Activated CD4-positive, alpha-beta memory T cell treated with anti-CD3 and anti-CD28 coated beads for 36 hours (primary cell): Measurements from ENCODE around the gene FECH. TPM values are rescaled to one million over a fixed set of nuclear protein-coding genes. Genes with fewer than 3 reads are reported as not detected.

Experiments
- CTCF ChIA-PET: fragments of 350-600 bp; sonication (Branson Sonifier 250); formaldehyde crosslinking; loops from one replicate; lab custom pipeline; 2021; ENCODE audit warnings: antibody characterized with exemption, inconsistent platforms; lab: Charles Lee
- POLR2A ChIA-PET: fragments of 350-600 bp; sonication (Branson Sonifier 250); formaldehyde crosslinking; loops from one replicate; lab custom pipeline; 2021; ENCODE audit warnings: antibody characterized with exemption; lab: Charles Lee
- DNase-seq: peaks from one replicate; pipeline ENCODE4 v3.0.0-alpha.2; 2020
- H3K27ac Mint-ChIP-seq: one replicate; pipeline ENCODE4 v1.8.0; 2021; ENCODE audit warnings: mixed read lengths
- H3K27me3 Mint-ChIP-seq: one replicate; pipeline ENCODE4 v1.8.0; 2021; ENCODE audit warnings: mixed read lengths
- H3K36me3 Mint-ChIP-seq: one replicate; pipeline ENCODE4 v1.8.0; 2021; ENCODE audit warnings: mixed read lengths
- H3K4me1 Mint-ChIP-seq: one replicate; pipeline ENCODE4 v1.8.0; 2021; ENCODE audit warnings: low read depth, mixed read lengths
- H3K4me3 Mint-ChIP-seq: one replicate; pipeline ENCODE4 v1.8.0; 2021; ENCODE audit warnings: mild to moderate bottlenecking, mixed read lengths
- H3K9me3 Mint-ChIP-seq: one replicate; pipeline ENCODE4 v1.8.0; 2021; ENCODE audit warnings: mixed read lengths
- intact Hi-C: fragments of 100-400 bp; cut with micrococcal nuclease; formaldehyde crosslinking; loops from one replicate; pipeline ENCODE4 v1.15.1; 2023
- total RNA-seq, 2 experiments: library from RNA; stranded (reverse); gene quantifications; one replicate each; pipeline ENCODE4 v1.2.3, GENCODE V29; 2021

FECH gene, protein sequence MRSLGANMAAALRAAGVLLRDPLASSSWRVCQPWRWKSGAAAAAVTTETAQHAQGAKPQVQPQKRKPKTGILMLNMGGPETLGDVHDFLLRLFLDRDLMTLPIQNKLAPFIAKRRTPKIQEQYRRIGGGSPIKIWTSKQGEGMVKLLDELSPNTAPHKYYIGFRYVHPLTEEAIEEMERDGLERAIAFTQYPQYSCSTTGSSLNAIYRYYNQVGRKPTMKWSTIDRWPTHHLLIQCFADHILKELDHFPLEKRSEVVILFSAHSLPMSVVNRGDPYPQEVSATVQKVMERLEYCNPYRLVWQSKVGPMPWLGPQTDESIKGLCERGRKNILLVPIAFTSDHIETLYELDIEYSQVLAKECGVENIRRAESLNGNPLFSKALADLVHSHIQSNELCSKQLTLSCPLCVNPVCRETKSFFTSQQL
- total RNA-seq, result 10 to 100 TPM; 17.5 to 20.2 TPM

DNA sequence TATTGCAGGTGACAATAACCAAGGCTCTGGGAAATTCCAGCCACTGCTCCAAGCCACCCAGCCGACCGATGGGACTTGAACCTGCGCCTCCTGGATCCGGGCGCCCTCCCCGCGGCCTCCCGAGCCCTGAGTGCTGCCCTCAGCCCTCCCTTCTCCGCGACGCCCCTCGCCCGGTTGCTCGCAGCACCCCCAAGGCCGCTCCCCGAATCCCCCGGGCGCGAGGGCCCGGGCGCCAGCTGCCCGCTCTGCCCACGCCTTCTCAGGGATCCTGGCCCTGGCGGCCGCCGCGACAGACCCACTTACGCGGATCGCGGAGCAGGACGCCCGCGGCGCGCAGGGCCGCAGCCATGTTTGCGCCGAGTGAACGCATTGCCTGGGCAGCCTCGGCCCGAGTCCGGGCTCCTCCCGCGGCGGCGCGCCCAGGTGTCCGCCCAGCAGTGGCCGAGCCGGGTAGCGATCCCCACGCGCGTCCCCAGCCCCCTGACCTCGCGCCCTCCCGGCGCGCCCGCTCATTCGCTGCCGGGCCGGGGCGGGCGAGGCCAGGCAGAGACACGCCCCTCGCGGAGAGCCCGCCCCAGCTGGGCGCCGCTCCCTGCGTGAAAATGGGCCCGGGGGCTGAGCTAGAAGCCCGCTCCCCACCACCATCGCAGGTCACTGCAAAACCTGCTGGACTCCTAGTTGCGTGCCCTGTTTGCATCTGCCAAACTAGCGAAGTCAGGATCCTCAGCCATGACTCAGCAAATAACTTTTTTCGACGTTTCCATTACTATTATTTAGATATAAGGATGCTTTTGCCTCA lies at the start of gene FECH:
FECH (minus strand) TSS at position 452 of the 799 bp plus-strand sequence; CDS start at position 370, 82 bp downstream.
- CTCF ChIA-PET, result interaction anchor here (0.7 kb wide), 2 partner anchors 10 to 33 kb away, joined by 3 to 5 read pairs; no protein-coding TSS in a partner anchor
- H3K36me3 Mint-ChIP-seq, result peaks cover 5% of the 10 kb centered on the region
- no peaks in the 10 kb centered on the region for H3K9me3 Mint-ChIP-seq
- peaks cover 14% of the 10 kb centered on the region for H3K4me1 Mint-ChIP-seq
- H3K27me3 Mint-ChIP-seq, result no peaks in the 10 kb centered on the region
- POLR2A ChIA-PET, result no interaction called here
- H3K27ac Mint-ChIP-seq, result peak within 1 kb of the TSS; percentile 45
- peak; percentile 70 for DNase-seq
- peak within 1 kb of the TSS; percentile 82 for H3K4me3 Mint-ChIP-seq
- intact Hi-C loops, result loop anchor here (1.0 kb wide), 2 partner anchors 35 to 44 kb away; partner anchors contain the start of gene NARS1

DNA sequence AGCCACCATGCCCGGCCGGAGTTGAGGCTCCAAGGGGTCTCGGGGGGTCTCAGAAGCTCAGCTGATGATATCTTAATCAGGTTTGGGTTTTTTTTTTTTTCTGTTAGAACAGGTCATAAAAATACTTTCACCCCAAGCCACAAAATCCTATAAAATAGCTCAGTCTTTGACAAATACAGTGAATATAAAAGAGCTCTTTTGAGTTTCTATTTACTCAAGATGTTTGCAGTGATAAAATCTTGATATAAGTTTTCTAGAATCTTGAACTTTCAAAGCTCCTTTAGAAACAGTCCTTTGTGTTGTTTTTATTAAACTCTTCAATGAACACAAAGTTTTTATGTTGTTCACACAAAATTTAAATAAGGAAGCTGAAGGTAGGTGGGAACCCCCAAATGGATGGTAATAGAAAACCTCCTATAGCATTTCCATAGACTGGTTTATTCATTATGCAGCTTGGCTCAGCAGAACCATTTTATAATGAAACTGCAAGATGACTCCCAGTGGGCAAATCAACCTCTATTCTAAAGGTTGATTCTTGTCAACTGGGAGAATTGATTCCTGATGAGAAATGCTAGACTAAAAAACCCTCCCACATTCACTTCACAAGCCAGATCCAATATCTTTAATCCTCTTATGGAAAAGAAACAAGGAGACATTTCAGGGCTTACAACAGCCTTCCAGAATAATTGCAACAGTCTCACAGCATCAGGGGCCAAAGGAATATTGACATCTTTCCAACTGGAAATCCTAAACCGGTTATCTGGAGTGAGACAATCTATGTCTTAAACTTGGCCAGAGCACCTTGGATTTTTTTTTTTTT lies 48.7 kb upstream of the FECH start:
- Mint-ChIP-seq H3K4me1 (peaks cover 11% of the 10 kb centered on the region), H3K36me3 (peaks cover 4% of the 10 kb centered on the region), H3K27ac (no peak overlapping the region), H3K27me3 (no peaks in the 10 kb centered on the region), H3K9me3 (no peaks in the 10 kb centered on the region), H3K4me3 (no peak overlapping the region)
- ChIA-PET CTCF (interaction anchor here (0.8 to 1.2 kb wide), 2 partner anchors 247 to 546 kb away, joined by 3 to 4 read pairs; no protein-coding TSS in a partner anchor), POLR2A (no interaction called here)
- DNase-seq, result no peak
- intact Hi-C loops, result no loop called here

DNA sequence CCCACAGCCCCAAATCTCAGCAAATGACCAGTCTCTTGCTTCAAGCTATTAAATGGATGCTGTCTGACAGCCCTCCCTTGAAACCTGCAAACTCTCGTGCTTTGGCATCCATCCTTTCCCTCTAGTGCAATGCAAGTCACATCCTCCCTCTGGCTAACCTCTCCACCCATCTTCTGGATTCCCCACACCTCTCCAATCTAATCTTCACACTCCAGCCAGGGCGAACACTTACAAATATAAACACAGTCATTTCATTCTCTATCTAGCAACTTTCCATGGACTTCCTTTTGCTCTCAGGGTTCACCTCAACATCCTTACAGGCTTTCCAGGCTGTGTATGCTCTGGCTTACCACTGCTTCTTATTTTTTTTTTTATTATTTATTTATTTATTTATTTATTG lies 45.2 kb upstream of the FECH start:
- H3K4me3 Mint-ChIP-seq, result no peak overlapping the region
- ChIA-PET POLR2A (interaction anchor here (2.4 kb wide), 1 partner anchor 10 kb away, joined by 19 read pairs; the partner anchor contains the start of gene NARS1), CTCF (interaction anchor here (0.8 to 1.8 kb wide), 2 partner anchors 10 to 40 kb away, joined by 3 to 6 read pairs; partner anchors contain the start of gene NARS1)
- peaks cover 12% of the 10 kb centered on the region for H3K4me1 Mint-ChIP-seq
- no peaks in the 10 kb centered on the region for H3K36me3 Mint-ChIP-seq
- H3K9me3 Mint-ChIP-seq, result no peaks in the 10 kb centered on the region
- H3K27me3 Mint-ChIP-seq, result no peaks in the 10 kb centered on the region
- no peak for DNase-seq
- intact Hi-C loops, result loop anchor here (2.0 kb wide), 1 partner anchor 201 kb away; no protein-coding TSS in a partner anchor
- H3K27ac Mint-ChIP-seq, result no peak overlapping the region

DNA sequence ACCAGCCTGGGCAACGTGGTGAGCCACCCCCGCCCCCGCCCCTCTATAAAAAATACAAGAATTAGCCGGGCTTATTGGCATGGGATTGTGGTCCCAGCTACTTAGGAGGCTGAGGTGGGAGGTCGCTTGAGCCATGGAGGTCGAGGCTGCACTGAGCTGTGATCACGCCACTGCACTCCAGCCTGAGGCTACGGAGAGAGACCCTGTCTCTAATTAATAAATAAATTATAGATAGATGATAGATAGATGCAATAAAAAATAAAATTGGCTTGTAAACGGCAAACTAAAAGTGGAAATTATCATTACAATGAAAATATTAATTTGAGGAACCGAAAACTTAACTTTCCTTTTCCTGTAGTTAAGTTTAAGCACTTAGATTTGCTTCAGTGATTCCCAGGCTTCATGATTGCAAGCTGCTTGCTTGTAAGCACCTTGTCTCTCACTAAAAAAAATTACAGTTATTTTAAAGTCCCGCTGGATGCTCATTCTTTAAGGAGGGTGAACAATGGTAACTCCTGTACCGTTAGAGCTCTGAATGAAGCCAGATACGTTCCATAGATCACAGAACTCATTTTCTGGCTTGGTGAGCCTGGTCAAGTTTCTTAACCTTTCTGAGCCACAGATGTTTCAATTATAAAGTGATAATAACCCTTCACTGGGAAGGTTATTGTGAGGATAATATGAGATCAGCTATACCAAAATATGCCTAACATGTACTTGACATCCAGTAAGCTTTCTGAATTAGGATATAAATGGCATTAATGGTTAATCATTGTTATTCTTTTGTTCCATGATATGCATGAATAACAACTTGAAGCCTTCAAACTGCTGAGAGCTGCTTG lies 44.5 kb upstream of the FECH start:
- Mint-ChIP-seq H3K27me3 (no peaks in the 10 kb centered on the region), H3K9me3 (no peaks in the 10 kb centered on the region), H3K36me3 (no peaks in the 10 kb centered on the region), H3K4me3 (peak overlapping the region; percentile 82), H3K27ac (peak overlapping the region; percentile 86), H3K4me1 (peaks cover 12% of the 10 kb centered on the region)
- intact Hi-C loops, result loop anchor here (1.0 to 2.0 kb wide), 3 partner anchors 10 to 202 kb away; partner anchors contain the start of genes FECH and NARS1
- CTCF ChIA-PET, result interaction anchor here (0.6 to 1.8 kb wide), 6 partner anchors 9 to 491 kb away, joined by 3 to 6 read pairs (median 3); partner anchors contain the start of gene NARS1
- no peak for DNase-seq
- POLR2A ChIA-PET, result interaction anchor here (0.6 to 2.4 kb wide), 3 partner anchors 9 to 887 kb away, joined by 3 to 19 read pairs (median 4); partner anchors contain the start of gene NARS1

DNA sequence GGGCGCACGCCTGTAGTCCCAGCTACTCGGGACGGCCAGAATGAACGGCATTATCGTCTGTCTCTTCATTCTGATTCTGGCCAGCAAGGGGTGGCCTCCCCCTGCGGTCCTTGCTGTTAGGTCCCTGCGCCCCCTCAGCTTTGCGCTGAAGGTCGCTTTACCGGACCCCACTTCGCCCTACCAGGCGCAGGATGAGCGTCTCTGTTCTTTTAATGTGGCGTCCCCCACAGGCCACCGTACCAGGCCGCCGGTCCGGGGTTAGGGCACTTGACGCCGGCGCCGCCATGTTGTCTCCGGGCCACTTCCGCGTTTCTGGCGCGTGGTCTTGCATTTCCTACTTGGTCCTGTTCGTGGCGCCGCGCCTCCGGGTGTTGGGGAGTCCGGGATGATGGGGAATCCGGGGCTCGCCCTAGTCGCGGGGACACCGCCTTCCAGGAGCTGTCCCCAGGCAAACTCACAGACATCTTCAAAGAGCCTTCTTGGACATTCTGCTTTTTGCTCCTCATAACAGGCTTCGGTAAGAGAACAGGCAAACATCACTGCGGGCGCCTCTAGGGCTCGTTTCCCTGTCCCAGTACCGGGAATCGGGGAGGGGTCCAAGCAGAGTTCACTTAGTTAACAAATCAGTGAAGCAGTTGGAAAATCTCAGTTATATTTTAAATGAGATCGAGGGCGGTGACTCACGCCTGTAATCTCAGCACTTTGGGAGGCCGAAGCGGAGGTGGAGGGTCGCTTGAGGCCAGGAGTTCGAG lies 43.7 kb upstream of the FECH start:
- CTCF ChIA-PET, result interaction anchor here (0.6 to 1.8 kb wide), 4 partner anchors 8 to 207 kb away, joined by 3 to 6 read pairs (median 4); partner anchors contain the start of gene NARS1
- H3K4me3 Mint-ChIP-seq, result peak overlapping the region; percentile 82
- intact Hi-C loops, result loop anchor here (1.0 to 2.0 kb wide), 3 partner anchors 9 to 203 kb away; partner anchors contain the start of genes FECH and NARS1

DNA sequence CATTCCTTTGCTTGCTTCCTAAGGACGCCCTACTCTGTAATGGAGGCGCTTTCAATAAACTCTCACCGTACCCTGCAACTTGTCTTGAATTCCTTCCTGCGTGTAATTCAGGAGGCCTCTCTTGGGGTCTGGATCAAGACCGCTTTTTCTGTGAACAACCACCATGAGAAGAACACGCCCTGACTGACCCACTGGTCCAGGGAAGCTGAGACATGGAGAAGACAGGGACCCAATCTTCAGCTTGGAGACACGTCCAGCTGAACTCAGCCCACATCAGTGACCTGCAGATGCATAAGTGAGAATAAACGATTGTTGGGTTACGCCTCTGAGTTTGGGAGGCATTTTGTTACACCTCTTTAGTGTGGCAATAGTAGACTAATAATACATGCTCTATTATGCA lies 42.9 kb upstream of the FECH start:
- POLR2A ChIA-PET, result interaction anchor here (2.4 kb wide), 1 partner anchor 7 kb away, joined by 19 read pairs; the partner anchor contains the start of gene NARS1
- CTCF ChIA-PET, result interaction anchor here (1.8 kb wide), 1 partner anchor 67 kb away, joined by 6 read pairs; no protein-coding TSS in a partner anchor
- Mint-ChIP-seq H3K4me3 (peak overlapping the region; percentile 82), H3K27ac (no peak overlapping the region), H3K36me3 (no peaks in the 10 kb centered on the region), H3K27me3 (no peaks in the 10 kb centered on the region), H3K4me1 (peaks cover 10% of the 10 kb centered on the region), H3K9me3 (no peaks in the 10 kb centered on the region)
- intact Hi-C loops, result no loop called here
- no peak for DNase-seq

More for the DNA sequence above, 43.7 kb upstream of the FECH start:
- Mint-ChIP-seq H3K27me3 (no peaks in the 10 kb centered on the region), H3K4me1 (peaks cover 10% of the 10 kb centered on the region), H3K27ac (peak overlapping the region; percentile 86), H3K36me3 (no peaks in the 10 kb centered on the region), H3K9me3 (no peaks in the 10 kb centered on the region)
- POLR2A ChIA-PET, result interaction anchor here (0.9 to 2.4 kb wide), 2 partner anchors 8 to 68 kb away, joined by 4 to 19 read pairs; partner anchors contain the start of gene NARS1
- DNase-seq, result peak; percentile 96

DNA sequence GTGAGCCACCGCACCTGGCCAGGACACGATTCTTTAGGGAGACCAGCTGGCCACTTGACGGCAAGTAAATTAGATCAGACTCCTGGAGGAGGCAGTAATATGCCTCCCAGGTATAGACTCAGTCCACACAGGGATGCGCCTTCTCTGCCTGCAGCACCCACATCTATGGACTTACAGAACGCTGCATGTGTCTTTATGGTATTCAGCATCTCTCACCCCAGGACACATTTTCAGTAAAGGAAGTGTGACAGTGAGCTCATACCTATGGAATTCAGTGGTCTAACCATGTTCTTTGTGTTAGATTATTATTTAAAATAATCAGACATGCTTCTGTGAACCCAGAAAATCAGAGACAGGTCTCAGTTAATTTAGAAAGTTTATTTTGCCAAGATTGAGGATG lies 41.0 kb upstream of the FECH start:
- intact Hi-C loops, result no loop called here
- peaks cover 10% of the 10 kb centered on the region for H3K4me1 Mint-ChIP-seq
- no peak overlapping the region for H3K4me3 Mint-ChIP-seq
- no peaks in the 10 kb centered on the region for H3K9me3 Mint-ChIP-seq
- CTCF ChIA-PET, result no interaction called here
- POLR2A ChIA-PET, result no interaction called here
- DNase-seq, result no peak
- no peak overlapping the region for H3K27ac Mint-ChIP-seq
- H3K36me3 Mint-ChIP-seq, result no peaks in the 10 kb centered on the region
- H3K27me3 Mint-ChIP-seq, result no peaks in the 10 kb centered on the region

DNA sequence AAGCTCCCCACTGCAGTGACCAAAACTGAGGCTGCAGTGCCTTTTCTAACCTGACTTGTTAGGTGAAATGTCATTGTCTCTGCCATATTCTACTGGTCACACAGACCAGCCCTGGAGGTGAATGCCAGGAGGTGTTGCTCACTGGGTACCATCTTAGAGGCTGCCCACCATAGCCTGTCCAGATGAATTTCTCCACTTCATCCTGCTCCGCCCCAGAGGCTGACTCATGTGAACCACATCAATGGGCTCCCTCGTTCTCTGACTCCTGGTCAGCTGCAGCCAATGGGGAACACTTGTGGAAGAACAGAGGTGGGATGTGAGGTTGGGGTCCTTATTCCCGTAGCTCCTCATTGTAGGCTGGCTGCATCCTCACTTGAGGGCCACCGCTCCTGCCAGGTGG lies 38.5 kb upstream of the FECH start:
- POLR2A ChIA-PET, result no interaction called here
- DNase-seq, result no peak
- Mint-ChIP-seq H3K4me1 (peaks cover 13% of the 10 kb centered on the region), H3K9me3 (no peaks in the 10 kb centered on the region), H3K36me3 (peaks cover 4% of the 10 kb centered on the region), H3K27me3 (no peaks in the 10 kb centered on the region), H3K27ac (no peak overlapping the region), H3K4me3 (no peak overlapping the region)
- intact Hi-C loops, result loop anchor here (5.0 kb wide), 3 partner anchors 207 to 988 kb away; partner anchors contain the start of gene TXNL1
- CTCF ChIA-PET, result no interaction called here

DNA sequence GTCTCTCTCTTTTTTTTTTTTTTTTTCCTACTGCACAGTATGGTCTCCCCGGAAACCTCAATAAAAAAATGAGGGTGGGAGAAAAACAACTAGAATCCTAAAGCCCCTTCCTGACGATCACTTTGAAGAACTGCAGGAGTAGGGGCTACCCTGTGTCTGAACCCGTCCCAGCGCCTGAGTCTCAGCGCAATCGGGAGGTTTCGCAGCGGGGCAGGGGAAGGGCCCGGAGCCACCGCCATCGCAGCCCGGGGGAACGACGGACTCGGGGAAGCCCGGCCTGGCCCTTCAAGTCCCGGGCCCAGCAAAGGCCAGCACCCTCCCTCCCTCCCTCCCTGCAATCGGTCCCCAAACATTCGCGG lies 34.7 kb upstream of the FECH start:
- CTCF ChIA-PET, result interaction anchor here (0.8 to 2.8 kb wide), 4 partner anchors 10 to 500 kb away, joined by 4 to 7 read pairs (median 6); no protein-coding TSS in a partner anchor
- Mint-ChIP-seq H3K27ac (peak overlapping the region; percentile 95), H3K36me3 (peaks cover 18% of the 10 kb centered on the region), H3K4me3 (peak overlapping the region; percentile 91), H3K27me3 (no peaks in the 10 kb centered on the region), H3K4me1 (peaks cover 26% of the 10 kb centered on the region), H3K9me3 (no peaks in the 10 kb centered on the region)
- intact Hi-C loops, result loop anchor here (1.0 to 5.0 kb wide), 7 partner anchors 9 to 984 kb away; partner anchors contain the start of genes FECH, NEDD4L, TXNL1 and WDR7
- DNase-seq, result no peak
- POLR2A ChIA-PET, result interaction anchor here (0.6 to 1.6 kb wide), 3 partner anchors 8 to 21 kb away, joined by 3 to 19 read pairs (median 4); no protein-coding TSS in a partner anchor
